Mucosa of descending colon (tissue), 3 donors: ENCODE measurements around the gene EBLN1. TPM values are rescaled to one million over a fixed set of nuclear protein-coding genes. Genes with fewer than 3 reads are reported as not detected.

Experiments
- ATAC-seq: fragments of 200-7000 bp; cut with Tn5 transposase; one replicate; pipeline ENCODE4 v1.9.1; 2020; ENCODE audit warnings: mild to moderate bottlenecking, moderate library complexity
- DNase-seq, 3 donors: peaks; one replicate each; pipeline ENCODE4 v3.0.0-alpha.2; 2020
- H3K36me3 ChIP-seq: fragments of 200-600 bp; one replicate; pipeline ENCODE4 v1.8.0; 2021; ENCODE audit warnings: low read depth, mild to moderate bottlenecking
- H3K4me1 ChIP-seq: fragments of 200-600 bp; one replicate; pipeline ENCODE4 v1.8.0; 2021; ENCODE audit warnings: low read depth, mild to moderate bottlenecking
- H3K4me3 ChIP-seq: fragments of 200-600 bp; one replicate; pipeline ENCODE4 v1.8.0; 2021; ENCODE audit warnings: mild to moderate bottlenecking
- H3K9me3 ChIP-seq: fragments of 200-600 bp; one replicate; pipeline ENCODE4 v1.8.0; 2021; ENCODE audit warnings: mild to moderate bottlenecking
- intact Hi-C, 2 donors: fragments of 100-400 bp; cut with DNase I in 1 of 2; cut with micrococcal nuclease in 1 of 2; formaldehyde crosslinking; loops; one replicate each; pipeline versions ENCODE4 v1.11.0 to v1.11.1; 2022; cut with DNase I, micrococcal nuclease
- total RNA-seq, 3 donors: library from RNA; stranded (reverse); fragmentation: NEBNext Ultra II Directional in 2 of 3; extraction: Animal tissue kit (Norgen Biotek cat#: 25700) in 2 of 3; gene quantifications; one replicate each; pipeline versions ENCODE4 v1.2.1 to v1.2.4, GENCODE V29; 2021 to 2023
- TF ChIP-seq, protein P1 (sequence below): fragments of 200-600 bp; IDR thresholded peaks from one replicate; pipeline ENCODE4 v1.8.0; 2022; ENCODE audit warnings: antibody characterized with exemption, mild to moderate bottlenecking
- donor health status: DM: no; HTN: no; CAD: no; lungs with moderate emphysema.
- donor health status: DM: no; HTN: no; CAD: no.
- donor health status: DM: no; HTN: yes; CAD: no.

Gene EBLN1
- total RNA-seq, 3 donors from 2014 or later = not detected

GRCh38 chr10:22253580-22253882, 35.7 kb upstream of the EBLN1 start:
- ATAC-seq (peak; percentile 50), DNase-seq (peak in 2 of 3 donors; percentile 40 to 46)
- Histone ChIP-seq H3K36me3 (no peaks in the 10 kb centered on the region), H3K9me3 (no peaks in the 10 kb centered on the region), H3K4me1 (peaks cover 5% of the 10 kb centered on the region), H3K4me3 (peak overlapping the region; percentile 29)
- intact Hi-C loops = loop anchor here in 1 of 2 donors (5.0 kb wide), 1 partner anchor 69 kb away; the partner anchor contains the start of gene BMI1
- TF ChIP-seq, protein P1, sequence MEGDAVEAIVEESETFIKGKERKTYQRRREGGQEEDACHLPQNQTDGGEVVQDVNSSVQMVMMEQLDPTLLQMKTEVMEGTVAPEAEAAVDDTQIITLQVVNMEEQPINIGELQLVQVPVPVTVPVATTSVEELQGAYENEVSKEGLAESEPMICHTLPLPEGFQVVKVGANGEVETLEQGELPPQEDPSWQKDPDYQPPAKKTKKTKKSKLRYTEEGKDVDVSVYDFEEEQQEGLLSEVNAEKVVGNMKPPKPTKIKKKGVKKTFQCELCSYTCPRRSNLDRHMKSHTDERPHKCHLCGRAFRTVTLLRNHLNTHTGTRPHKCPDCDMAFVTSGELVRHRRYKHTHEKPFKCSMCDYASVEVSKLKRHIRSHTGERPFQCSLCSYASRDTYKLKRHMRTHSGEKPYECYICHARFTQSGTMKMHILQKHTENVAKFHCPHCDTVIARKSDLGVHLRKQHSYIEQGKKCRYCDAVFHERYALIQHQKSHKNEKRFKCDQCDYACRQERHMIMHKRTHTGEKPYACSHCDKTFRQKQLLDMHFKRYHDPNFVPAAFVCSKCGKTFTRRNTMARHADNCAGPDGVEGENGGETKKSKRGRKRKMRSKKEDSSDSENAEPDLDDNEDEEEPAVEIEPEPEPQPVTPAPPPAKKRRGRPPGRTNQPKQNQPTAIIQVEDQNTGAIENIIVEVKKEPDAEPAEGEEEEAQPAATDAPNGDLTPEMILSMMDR = no peak

- ATAC-seq = peak; percentile 61
- intact Hi-C loops = loop anchor here in 1 of 2 donors (5.0 kb wide), 1 partner anchor 69 kb away; the partner anchor contains the start of gene BMI1
Observed at GRCh38 chr10:22252801-22253579, 35.2 kb upstream of the EBLN1 start.

GRCh38 chr10:22252224-22252800, 34.5 kb upstream of the EBLN1 start:
- DNase-seq (peak; percentile 36 to 62 (median 58)), ATAC-seq (peak; percentile 76)
- Histone ChIP-seq H3K4me1 (peaks cover 5% of the 10 kb centered on the region), H3K4me3 (peak overlapping the region; percentile 29), H3K9me3 (no peaks in the 10 kb centered on the region), H3K36me3 (no peaks in the 10 kb centered on the region)
- intact Hi-C loops = loop anchor here in 1 of 2 donors (5.0 kb wide), 1 partner anchor 70 kb away; the partner anchor contains the start of gene BMI1
- TF ChIP-seq, protein P1 = no peak

More at GRCh38 chr10:22252801-22253579, 35.2 kb upstream of the EBLN1 start:
- peak overlapping the region; percentile 29 for H3K4me3 ChIP-seq
- TF ChIP-seq, protein P1 = no peak
- H3K9me3 ChIP-seq = no peaks in the 10 kb centered on the region
- H3K36me3 ChIP-seq = no peaks in the 10 kb centered on the region
- peaks cover 5% of the 10 kb centered on the region for H3K4me1 ChIP-seq
- peak; percentile 39 to 67 (median 49) for DNase-seq

DNA sequence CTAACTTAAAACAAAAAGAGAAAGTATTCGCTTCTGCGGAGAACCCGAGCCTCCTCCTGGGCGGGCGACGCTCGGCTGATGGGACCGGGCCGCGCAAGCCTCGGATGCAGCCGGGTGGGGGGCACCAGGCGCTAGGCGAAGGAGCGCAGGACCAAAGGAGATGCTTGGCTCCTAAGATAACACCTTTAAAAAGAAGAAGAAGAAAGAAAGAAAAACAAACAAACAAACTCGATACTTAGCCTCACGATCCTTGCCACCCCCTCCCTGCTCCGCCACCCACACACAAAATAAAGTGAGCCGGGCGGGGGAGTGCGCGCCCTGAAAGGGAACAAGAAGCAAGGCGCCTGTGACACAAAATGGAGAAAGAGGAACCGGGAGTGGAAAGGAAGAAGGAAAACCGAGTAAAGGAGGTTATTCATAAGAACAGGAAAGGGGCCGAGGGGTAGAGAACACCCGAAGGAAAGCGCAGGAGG, 34.0 kb upstream of the EBLN1 start:
- DNase-seq (peak; percentile 64 to 71 (median 69)), ATAC-seq (peak; percentile 69)
- Histone ChIP-seq H3K4me3 (peak overlapping the region; percentile 29), H3K36me3 (no peaks in the 10 kb centered on the region), H3K4me1 (peaks cover 5% of the 10 kb centered on the region), H3K9me3 (no peaks in the 10 kb centered on the region)
- TF ChIP-seq, protein P1 = no peak
- intact Hi-C loops = loop anchor here in 1 of 2 donors (5.0 kb wide), 1 partner anchor 71 kb away; the partner anchor contains the start of gene BMI1

DNA sequence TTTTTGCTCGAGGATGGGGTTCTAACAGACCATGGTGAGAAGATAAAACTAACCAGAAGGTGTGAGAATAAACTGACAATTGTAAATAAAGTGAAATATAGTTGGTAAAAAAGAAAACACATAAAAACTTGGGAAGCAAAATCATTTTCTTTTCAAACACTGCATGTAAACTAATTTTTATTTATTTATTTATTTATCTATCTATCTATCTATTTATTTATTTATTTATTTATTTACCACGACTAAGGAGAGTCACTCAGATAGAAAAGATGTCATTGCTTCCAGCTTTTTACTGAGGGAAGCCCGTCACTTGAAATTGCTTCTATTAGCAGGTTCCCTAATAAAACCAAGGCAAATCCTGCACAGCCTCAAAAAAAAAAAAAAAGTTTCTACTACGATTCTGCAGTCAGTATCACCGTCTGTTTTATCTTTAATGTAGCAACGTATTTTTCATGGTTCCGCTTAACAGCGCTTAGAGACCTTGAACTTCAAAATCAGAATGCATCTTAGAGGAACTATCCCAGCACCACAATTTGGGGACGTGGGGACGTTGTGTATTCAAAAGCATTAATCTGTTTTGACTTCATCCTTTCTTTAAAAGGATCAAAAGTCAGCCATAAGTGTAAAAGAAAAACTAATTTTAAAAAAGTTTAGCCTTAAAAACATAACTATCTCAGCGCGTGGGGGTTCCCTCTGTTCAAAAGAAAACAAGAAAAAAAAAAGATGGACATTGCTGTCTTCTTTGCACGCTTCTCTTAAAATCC, 33.3 kb upstream of the EBLN1 start:
- Histone ChIP-seq H3K4me1 (peaks cover 5% of the 10 kb centered on the region), H3K4me3 (no peak overlapping the region), H3K36me3 (no peaks in the 10 kb centered on the region), H3K9me3 (no peaks in the 10 kb centered on the region)
- ATAC-seq = no peak
- DNase-seq = peak in 1 of 3 donors; percentile 11
- intact Hi-C loops = loop anchor here in 1 of 2 donors (5.0 kb wide), 1 partner anchor 71 kb away; the partner anchor contains the start of gene BMI1
- TF ChIP-seq, protein P1 = no peak
